GM12891 (cell line): ENCODE data around the gene RIOX2.

Source experiments
- POLR2A ChIP-seq: IDR thresholded peaks from 2 replicates; pipeline ENCODE4 v1.6.1; 2011; ENCODE audit warnings: low read depth, low read length, control low read depth
- POLR2AphosphoS5 ChIP-seq: IDR thresholded peaks from 2 replicates; pipeline ENCODE4 v1.6.1; 2011; ENCODE audit warnings: low read depth, low read length, control low read depth
- POU2F2 ChIP-seq: IDR thresholded peaks from 2 replicates; pipeline ENCODE4 v1.6.1; 2011; ENCODE audit warnings: low read depth, mild to moderate bottlenecking, control low read depth, low read length, moderate library complexity
- SPI1 ChIP-seq: IDR thresholded peaks from 2 replicates; pipeline ENCODE4 v1.6.1; 2011; ENCODE audit warnings: low read depth, low read length, control low read depth

GRCh38 chr3:97960993-97961766, 11.1 kb downstream of the RIOX2 start:
- no peak for TF ChIP-seq POU2F2
- no peak for TF ChIP-seq POLR2AphosphoS5
- no peak for TF ChIP-seq POLR2A
- no peak for TF ChIP-seq SPI1
